ACC112 (cell line): Measurements from ENCODE around the gene CD200R1.

Experiments used
- H2AFZ ChIP-seq: fragments of 200-600 bp; sonication (generic); one replicate; pipeline ENCODE4 v1.6.0; 2017; ENCODE audit warnings: antibody characterized with exemption, low read length; ENCODE audit not compliant: unreplicated experiment
- H3K27ac ChIP-seq: fragments of 200-600 bp; sonication (generic); 2 replicates; pipeline ENCODE4 v1.5.1; 2014; ENCODE audit warnings: low read depth, mild to moderate bottlenecking, antibody characterized with exemption, low read length, moderate library complexity
- H3K27me3 ChIP-seq: fragments of 200-600 bp; sonication (generic); 2 replicates; pipeline ENCODE4 v1.6.1; 2014; ENCODE audit warnings: mild to moderate bottlenecking, antibody characterized with exemption, low read length, moderate library complexity, mixed read lengths; ENCODE audit not compliant: insufficient read depth
- H3K36me3 ChIP-seq: fragments of 200-600 bp; sonication (generic); 2 replicates; pipeline ENCODE4 v1.6.1; 2016; ENCODE audit warnings: mild to moderate bottlenecking, antibody characterized with exemption, low read length, moderate library complexity, mixed read lengths; ENCODE audit not compliant: insufficient read depth
- H3K4me1 ChIP-seq: fragments of 200-600 bp; sonication (generic); one replicate; pipeline ENCODE4 v1.6.1; 2016; ENCODE audit warnings: low read length, mixed read lengths; ENCODE audit not compliant: insufficient read depth, unreplicated experiment, control insufficient read depth
- H3K4me3 ChIP-seq: fragments of 200-600 bp; sonication (generic); 2 replicates; pipeline ENCODE4 v1.5.1; 2014; ENCODE audit warnings: mild to moderate bottlenecking, low read depth, low read length
- H3K79me2 ChIP-seq: fragments of 200-600 bp; sonication (generic); one replicate; pipeline ENCODE4 v1.6.0; 2016; ENCODE audit warnings: low read length; ENCODE audit not compliant: control insufficient read depth, unreplicated experiment, insufficient read depth

CD200R1 gene

DNA sequence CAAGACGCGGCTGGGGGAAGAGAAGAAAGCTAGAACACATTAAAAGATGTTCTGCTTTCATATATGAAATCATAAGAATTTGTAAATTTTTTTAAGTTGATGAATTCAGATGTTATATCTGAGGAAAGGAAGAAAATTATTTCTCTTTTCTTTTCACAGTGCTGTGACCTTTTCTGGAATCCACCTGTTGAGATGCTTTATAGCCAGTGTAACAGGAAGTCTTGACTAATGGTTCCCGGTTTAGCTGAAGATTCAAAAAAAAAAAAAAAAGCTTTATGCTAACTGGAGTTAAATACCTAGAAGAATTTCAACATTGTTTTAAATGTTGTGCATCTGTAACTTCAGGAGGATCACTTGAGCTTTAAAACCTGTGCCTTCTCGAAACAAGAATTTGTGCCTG is 25.8 kb upstream of the CD200R1 start:
- no peaks in the 10 kb centered on the region for H3K27me3 ChIP-seq
- H3K79me2 ChIP-seq = no peaks in the 10 kb centered on the region
- H2AFZ ChIP-seq = no peak overlapping the region
- peaks cover 32% of the 10 kb centered on the region for H3K36me3 ChIP-seq
- no peak overlapping the region for H3K4me3 ChIP-seq
- no peaks in the 10 kb centered on the region for H3K4me1 ChIP-seq
- no peak overlapping the region for H3K27ac ChIP-seq

DNA sequence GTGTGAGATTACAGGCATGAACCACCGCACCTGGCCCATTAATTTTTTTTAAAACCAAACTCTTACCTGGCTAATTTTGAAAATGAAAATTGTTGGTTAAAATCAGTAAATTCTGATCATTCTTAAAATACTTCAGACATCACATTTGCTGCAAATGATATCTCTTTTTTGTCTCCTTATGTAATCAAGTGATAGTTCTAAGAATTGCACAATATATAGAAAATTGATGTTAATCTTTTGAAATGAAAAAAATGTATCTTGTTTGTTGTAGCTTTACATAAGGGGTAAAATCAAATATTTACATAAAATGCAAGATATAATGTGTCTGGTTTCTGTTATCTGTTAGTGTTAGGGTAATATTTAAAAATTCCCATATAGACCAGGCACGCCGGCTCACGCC is 20.9 kb upstream of the CD200R1 start:
- peaks cover 21% of the 10 kb centered on the region for H3K4me1 ChIP-seq
- H3K27ac ChIP-seq = no peak overlapping the region
- no peak overlapping the region for H3K4me3 ChIP-seq
- no peaks in the 10 kb centered on the region for H3K27me3 ChIP-seq
- H3K36me3 ChIP-seq = peaks cover 9% of the 10 kb centered on the region; the same call in 1 of the 2 replicates
- H2AFZ ChIP-seq = no peak overlapping the region
- peaks cover 39% of the 10 kb centered on the region for H3K79me2 ChIP-seq

DNA sequence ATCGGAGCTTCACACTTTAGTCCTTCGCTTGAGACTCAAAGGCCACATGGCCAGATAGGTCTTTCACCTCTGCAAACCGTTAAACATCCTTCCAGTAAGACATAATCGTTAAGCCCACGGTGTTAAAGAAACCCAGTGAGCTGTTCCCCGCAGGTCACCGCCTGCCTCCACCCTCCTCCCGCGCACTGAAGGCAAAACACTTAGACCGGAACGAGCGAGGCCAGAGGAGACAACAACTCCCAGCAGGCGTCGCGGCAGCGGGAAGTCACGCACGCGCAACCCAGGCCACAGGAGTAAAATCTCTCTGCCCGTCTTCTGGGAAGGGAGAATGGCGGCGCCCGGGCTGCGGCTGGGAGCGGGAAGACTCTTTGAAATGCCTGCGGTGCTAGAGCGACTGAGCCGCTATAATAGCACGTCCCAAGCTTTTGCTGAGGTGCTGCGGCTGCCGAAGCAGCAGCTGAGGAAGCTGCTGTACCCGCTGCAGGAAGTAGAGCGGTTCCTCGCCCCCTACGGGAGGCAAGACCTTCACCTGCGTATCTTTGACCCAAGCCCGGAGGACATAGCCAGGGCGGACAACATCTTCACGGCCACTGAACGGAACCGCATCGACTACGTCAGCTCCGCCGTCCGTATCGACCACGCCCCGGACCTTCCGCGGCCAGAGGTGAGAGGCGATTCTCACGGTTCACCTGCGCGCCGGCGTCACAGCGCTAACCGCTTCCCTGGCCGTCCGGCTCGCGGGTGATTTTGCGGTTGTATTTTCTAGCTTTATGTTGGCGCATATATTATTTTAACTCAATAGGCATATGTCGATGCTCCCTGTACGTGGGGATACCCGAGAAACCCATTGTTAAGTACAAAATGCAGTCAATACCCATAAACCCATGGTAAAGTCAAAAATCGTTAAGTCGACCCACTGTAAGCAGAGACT is 16.0 kb upstream of the CD200R1 start, which contains the start of gene GTPBP8:
Gene GTPBP8, plus strand, starts transcription at position 313 of the 931 bp plus-strand sequence. Its CDS starts 16 bp downstream, at position 329.
- peak within 1 kb of the TSS; percentile 80 for H3K27ac ChIP-seq
- H3K36me3 ChIP-seq = no peaks in the 10 kb centered on the region
- peaks cover 21% of the 10 kb centered on the region for H3K4me1 ChIP-seq
- peaks cover 39% of the 10 kb centered on the region for H3K79me2 ChIP-seq
- no peaks in the 10 kb centered on the region for H3K27me3 ChIP-seq
- H3K4me3 ChIP-seq = peak within 1 kb of the TSS; percentile 99
- peak within 1 kb of the TSS; percentile 100 for H2AFZ ChIP-seq

DNA sequence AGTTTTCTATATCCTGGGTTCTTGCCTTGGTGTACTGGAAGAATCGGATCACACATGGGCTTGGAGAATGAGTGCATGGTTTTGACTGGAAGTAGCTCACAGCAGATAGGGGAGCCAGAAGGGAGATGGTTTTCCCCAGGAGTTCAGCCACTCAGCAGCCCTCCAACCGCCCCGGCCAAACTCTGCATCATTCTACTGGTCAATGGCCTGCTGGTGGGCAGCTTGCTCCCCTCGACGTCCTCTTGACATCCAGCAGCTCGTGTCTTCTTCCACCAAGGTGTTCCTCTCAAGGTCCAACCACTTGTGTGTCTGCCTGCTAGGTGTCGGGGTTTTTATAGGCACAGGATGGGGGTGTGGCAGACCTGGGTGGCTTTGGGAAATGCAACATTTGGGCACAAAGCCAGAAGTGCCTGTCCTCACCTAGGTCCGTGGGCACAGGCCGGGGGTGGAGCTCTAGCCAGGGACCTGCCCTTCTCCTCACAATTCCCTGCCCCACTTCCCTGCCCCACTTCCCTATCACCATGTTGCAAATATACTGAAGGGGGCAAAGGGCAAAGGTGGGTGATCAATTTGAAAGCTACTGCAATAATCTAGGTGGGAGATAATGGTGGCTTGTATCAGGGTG is 12.9 kb upstream of the CD200R1 start:
- H3K27ac ChIP-seq = no peak overlapping the region
- no peak overlapping the region for H3K4me3 ChIP-seq

DNA sequence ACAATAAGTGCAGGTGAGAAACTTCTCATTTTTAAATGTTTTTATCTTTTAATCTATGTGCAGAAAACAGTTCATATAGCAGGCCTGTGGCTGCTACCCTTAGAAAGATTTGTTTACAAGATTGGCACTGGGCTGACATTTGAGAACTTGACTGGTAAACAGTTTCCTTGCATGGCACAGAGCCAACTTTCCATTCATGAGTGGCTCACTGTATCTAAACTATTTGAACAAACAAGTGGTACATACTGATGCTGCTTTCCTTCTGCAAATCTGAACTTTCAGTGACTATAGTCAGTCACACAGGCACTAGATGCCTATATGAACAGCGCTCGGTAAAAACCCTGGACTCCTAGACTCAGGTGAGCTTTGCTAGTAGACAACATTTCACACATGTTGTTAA is 9.6 kb upstream of the CD200R1 start:
- Histone ChIP-seq H3K79me2 (no peaks in the 10 kb centered on the region), H2AFZ (no peak overlapping the region), H3K27ac (no peak overlapping the region), H3K4me1 (peaks cover 6% of the 10 kb centered on the region), H3K4me3 (no peak overlapping the region), H3K27me3 (no peaks in the 10 kb centered on the region), H3K36me3 (no peaks in the 10 kb centered on the region)

More for the DNA sequence above, 12.9 kb upstream of the CD200R1 start:
- H3K36me3 ChIP-seq = no peaks in the 10 kb centered on the region
- no peaks in the 10 kb centered on the region for H3K27me3 ChIP-seq
- H3K79me2 ChIP-seq = peaks cover 19% of the 10 kb centered on the region
- H2AFZ ChIP-seq = no peak overlapping the region
- peaks cover 12% of the 10 kb centered on the region for H3K4me1 ChIP-seq

DNA sequence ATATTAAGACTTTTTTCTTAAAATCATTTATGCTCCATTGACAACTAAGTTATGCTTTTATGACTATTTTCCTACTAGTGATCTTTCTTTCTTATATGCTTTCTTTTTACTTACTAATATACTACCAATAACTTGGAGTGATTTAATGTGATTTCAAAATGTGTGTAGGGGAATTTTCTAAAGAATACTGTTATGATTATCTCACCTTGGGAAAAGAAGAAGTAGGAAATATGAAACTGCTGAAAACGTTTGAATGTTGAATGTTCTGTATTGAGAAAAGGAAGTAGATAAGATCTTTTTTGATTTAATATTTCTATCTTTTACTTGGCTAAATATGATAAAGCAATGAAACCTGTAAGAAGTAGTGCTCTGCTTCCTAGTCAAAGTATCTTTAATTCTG is 7.8 kb upstream of the CD200R1 start:
- Histone ChIP-seq H3K4me3 (no peak overlapping the region), H2AFZ (no peak overlapping the region), H3K4me1 (peaks cover 6% of the 10 kb centered on the region), H3K79me2 (no peaks in the 10 kb centered on the region), H3K27me3 (no peaks in the 10 kb centered on the region), H3K36me3 (no peaks in the 10 kb centered on the region), H3K27ac (no peak overlapping the region)

DNA sequence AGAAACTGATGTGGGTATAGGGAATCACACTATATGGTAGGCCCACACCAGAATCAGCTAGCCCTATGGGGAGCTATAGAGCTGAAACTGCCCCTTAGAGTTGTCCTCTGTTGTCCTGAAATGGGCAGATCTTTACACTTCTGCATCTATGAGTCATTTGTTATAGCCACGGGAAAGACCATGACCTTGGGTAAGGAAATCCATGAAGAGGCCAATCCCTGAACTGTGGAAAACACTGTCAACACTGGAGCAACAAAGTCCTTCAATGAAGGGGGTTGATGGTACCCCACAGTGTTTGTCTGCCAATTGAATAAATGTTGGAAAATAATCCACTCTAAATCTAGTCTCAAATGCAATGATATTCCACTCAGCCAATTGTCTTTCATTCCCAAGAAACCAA is 5.2 kb upstream of the CD200R1 start:
- Histone ChIP-seq H3K4me3 (no peak overlapping the region), H3K4me1 (peaks cover 6% of the 10 kb centered on the region), H3K79me2 (no peaks in the 10 kb centered on the region), H3K27me3 (no peaks in the 10 kb centered on the region), H2AFZ (no peak overlapping the region), H3K36me3 (no peaks in the 10 kb centered on the region), H3K27ac (no peak overlapping the region)

DNA sequence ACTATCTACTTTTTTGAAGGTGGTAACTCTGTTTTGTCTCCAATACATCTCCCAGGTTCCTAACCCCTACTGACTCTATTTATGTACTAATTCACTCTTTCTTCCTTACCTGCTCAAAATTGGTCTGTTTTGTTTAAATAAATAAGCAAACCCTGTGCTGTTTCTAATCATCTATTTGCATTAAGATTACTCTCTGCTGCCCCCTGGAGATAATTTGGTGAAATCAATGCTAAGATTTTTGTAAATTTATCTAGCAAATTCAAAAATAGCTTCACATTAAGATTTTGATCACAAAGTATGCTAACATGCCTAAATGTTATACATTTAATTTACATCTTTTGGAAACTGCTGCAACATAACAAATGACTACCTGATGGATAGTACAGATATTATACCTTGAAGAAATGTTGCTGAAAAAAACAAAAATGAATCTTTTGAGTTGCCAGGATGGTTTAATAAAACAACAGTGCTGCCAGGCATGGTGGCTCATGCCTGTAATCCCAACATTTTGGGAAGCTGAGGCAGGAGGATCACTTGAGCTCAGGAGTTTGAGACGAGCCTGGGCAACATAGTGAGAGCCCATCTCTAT is 4.4 kb upstream of the CD200R1 start:
- H3K27ac ChIP-seq = no peak overlapping the region
- no peak overlapping the region for H3K4me3 ChIP-seq
- H3K79me2 ChIP-seq = no peaks in the 10 kb centered on the region
- peaks cover 6% of the 10 kb centered on the region for H3K4me1 ChIP-seq
- no peaks in the 10 kb centered on the region for H3K36me3 ChIP-seq
- H3K27me3 ChIP-seq = no peaks in the 10 kb centered on the region
- no peak overlapping the region for H2AFZ ChIP-seq

DNA sequence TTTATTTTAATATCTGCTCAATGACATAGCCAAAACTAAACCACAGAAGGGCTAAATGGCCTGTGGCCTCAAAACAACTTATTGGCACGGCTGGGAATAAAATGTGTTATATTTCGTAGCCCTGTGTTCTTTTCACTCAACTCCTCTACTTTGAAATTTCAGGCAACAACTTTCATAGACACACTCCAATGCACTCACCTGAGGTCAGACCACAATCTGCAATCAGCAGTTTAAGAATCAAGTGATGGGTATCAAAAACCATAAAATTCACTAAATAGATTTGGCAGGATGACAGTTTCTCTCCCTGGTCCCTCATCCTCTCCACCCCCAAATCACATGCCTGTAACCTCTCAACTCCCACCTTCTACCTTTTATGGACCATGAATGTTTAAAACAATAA is 2.0 kb upstream of the CD200R1 start:
- H3K27ac ChIP-seq = no peak overlapping the region
- H3K4me3 ChIP-seq = no peak overlapping the region
- peaks cover 6% of the 10 kb centered on the region for H3K4me1 ChIP-seq
- no peaks in the 10 kb centered on the region for H3K79me2 ChIP-seq
- no peaks in the 10 kb centered on the region for H3K36me3 ChIP-seq
- no peak overlapping the region for H2AFZ ChIP-seq
- H3K27me3 ChIP-seq = no peaks in the 10 kb centered on the region

DNA sequence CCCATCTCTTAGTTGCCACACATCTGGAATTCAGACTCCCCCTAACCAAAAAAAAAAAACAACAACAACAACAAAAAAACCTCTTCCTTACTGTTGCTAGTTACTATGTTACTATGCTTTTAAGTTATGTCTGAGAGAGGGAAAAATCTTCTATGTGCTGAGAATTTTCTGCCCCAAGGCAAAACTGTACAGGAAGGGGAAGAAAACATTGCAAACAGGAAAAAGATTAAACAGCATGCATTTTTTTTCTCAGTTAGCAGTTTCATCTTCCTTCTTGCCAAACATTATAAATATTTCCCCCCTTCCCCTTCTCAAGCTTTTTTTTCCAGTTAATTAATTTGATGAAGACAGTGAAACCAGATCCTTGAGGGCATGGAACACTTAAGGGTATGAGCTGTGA is 1.1 kb upstream of the CD200R1 start:
- no peak overlapping the region for H3K27ac ChIP-seq
- H3K4me3 ChIP-seq = no peak overlapping the region
- H3K79me2 ChIP-seq = no peaks in the 10 kb centered on the region
- peaks cover 6% of the 10 kb centered on the region for H3K4me1 ChIP-seq
- H2AFZ ChIP-seq = no peak overlapping the region
- no peaks in the 10 kb centered on the region for H3K36me3 ChIP-seq
- peaks cover 7% of the 10 kb centered on the region for H3K27me3 ChIP-seq
